GM21515 (cell line): ENCODE data around the gene ABCA7.

Source experiments
- ATAC-seq: cut with Tn5 transposase; IDR thresholded peaks from one replicate; pipeline ENCODE4 v1.9.1; 2021; ENCODE audit not compliant: unreplicated experiment

Gene ABCA7

DNA sequence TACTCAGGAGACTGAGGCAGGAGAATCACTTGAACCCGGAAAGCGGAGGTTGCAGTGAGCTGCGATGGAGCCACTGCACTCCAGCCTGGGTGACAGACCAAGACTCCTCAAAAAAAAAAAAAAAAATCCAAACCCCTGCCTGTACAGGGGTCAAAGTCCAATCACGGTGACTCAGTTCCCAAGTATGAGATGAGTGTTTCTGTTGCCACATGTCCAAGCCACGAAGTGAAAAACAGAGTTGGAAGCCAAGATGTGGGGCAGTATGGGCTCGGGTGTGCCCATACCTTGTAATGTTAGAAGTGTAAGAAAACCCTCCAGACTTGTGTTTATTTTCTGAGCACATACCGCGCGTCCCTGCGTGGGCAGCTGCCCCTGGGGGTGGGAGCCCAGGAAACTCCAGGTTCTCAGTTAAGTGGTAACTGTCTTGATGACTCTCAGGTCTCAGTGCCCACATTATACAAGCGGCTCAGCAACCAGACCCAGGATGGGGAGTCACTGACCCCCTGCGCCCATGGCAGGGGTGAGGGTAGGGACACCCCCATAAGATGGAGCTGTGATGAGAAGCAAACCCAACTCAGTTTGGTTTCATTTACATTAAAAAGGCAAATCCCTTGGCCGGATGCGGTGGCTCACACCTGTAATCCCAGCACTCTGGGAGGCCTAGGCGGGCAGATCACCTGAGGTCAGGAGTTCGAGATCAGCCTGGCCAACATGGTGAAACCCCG is 62.7 kb downstream of the ABCA7 start:
- no peak for ATAC-seq

DNA sequence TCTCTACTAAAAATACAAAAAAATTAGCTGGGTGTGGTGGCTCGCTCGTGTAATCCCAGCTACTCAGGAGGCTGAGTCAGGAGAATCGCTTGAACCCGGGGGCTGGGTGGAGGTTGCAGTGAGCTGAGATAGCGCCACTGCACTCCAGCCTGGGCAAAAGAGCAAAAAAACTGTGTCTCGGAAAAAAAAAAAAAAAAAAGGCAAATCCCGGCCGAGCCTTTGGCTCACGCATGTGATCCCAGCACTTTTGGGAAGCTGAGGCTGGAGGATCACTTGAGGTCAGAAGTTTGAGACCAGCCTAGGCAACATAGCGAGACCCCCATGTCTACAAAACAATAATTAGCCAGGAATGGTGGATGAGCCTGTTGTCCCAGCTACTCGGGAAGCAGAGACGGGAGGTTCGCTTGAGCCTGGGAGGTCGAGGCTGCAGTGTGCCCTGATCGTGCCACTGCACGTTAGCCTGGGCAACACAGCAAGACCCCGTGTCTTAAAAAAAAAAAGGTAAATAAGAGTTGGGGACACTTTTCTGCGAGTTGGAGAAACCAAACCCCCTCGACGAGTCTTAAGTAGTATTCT is 63.3 kb downstream of the ABCA7 start:
- no peak for ATAC-seq

DNA sequence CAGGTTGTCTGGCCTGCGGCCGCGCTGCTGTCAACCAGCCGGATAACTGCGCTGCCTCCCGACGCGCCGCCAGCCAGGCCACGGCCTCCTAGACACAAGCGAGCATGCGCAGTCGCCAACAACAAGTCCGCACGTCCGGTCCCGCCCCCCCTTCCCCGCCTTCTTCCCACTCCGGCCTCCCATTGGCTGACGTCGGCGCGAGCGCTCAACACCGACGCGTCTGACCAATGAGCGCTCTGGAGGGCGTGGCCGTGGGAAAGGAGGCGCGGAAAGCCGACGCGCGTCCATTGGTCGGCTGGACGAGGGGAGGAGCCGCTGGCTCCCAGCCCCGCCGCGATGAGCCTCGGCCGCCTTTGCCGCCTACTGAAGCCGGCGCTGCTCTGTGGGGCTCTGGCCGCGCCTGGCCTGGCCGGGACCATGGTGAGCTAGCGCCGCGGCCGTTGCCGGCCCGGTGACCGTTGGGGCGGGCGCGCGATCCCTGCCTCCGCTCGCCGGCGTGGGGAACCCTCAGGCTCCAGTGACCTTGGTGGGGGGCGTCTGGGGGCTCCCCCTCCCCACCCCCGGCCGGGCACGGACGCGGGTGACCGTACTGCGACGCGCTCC is 63.9 kb downstream of the ABCA7 start, which contains the start of gene GPX4:
Gene GPX4, plus strand, starts transcription at position 287 of the 603 bp plus-strand sequence. Its CDS starts 50 bp downstream, at position 337.
- peak; percentile 49 for ATAC-seq

DNA sequence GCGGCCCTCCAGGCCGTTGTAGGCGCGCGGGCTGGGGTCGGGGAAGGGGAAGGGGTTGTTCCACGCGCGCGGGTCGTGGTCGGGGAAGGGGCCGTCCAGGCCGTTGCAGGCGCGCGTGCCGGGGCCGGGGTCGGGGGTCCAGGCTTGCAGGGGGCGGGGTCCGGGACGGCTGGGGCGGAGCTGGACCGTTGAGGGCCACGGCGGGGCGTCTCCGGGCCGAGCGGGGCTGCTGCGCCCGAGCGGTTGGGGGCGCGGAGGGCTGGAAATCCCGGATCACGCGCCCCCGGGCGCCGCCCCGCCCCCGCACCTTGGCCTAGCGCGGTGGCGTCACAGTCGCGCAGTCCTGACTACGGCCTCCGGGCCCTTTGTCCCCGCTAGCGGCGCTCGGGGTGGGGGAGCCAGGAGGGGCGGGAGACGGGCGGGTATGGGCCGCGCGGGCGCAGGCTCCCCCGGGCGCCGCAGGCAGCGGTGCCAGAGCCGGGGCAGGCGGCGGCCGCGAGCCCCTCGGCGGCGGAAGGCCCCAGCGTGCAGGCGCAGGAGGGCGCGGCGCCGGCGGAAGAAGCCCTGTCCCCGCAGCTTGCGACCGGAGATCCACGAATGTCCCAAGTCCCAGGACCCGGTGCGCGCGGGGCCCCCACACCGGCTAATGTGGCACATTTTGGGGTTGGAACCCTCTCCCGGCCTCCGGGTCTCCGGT is 64.6 kb downstream of the ABCA7 start:
- peak; percentile 24 for ATAC-seq

DNA sequence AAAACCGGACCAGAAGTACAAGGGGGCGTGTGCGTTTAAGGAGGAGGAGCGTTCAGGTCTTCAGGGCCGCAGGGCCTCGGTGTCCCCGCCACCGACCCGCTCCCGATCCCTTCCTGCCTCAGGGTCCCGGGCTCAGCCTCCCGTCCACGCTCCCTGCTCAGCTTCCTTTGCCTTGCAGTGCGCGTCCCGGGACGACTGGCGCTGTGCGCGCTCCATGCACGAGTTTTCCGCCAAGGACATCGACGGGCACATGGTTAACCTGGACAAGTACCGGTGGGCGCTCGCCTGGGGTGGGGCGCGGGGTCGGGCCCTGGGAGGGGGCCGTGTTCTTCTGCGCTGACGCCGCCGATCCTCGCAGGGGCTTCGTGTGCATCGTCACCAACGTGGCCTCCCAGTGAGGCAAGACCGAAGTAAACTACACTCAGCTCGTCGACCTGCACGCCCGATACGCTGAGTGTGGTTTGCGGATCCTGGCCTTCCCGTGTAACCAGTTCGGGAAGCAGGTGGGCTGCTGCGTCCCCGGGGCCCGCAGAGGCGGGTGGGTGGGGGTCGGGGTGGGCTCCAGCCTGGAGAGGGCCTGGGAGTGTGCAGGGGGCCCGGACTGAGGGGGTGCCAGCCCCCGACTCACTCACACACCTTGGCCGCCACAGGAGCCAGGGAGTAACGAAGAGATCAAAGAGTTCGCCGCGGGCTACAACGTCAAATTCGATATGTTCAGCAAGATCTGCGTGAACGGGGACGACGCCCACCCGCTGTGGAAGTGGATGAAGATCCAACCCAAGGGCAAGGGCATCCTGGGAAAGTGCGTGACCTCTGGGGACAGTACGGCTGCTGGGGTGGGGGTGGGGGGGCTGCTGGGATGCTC is 65.3 kb downstream of the ABCA7 start:
- ATAC-seq = no peak

DNA sequence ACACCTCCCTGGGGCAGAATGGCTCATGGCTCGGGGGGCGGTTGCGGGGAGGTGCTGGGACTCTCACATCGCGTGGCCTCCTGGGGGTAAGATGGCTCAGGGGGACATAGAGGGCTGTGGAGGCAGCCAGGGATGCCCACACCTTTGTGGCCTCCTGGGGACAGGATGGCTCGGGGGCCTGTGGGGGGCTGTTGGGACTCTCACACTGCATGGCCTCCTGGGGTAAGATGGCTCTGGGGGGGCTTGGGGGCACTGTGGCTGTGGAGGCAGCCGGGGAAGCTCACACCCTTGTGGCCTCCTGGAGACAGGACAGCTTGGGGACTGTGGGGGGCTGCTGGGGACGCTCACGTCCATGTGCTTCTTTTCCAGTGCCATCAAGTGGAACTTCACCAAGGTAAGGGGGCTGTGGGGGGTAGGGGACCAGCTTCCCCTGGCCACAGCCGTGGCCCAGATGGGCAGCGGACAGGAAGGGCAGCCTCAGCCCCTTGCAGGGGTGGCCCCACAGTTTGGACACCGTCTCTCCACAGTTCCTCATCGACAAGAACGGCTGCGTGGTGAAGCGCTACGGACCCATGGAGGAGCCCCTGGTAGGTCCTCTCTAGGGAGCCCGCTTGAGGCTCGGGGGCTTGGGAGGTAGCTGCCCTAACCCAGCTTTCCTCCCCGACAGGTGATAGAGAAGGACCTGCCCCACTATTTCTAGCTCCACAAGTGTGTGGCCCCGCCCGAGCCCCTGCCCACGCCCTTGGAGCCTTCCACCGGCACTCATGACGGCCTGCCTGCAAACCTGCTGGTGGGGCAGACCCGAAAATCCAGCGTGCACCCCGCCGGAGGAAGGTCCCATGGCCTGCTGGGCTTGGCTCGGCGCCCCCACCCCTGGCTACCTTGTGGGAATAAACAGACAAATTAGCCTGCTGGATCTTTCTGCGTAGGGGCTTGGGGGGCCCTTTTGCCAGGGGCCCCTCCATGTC is 66.2 kb downstream of the ABCA7 start:
- ATAC-seq = no peak

DNA sequence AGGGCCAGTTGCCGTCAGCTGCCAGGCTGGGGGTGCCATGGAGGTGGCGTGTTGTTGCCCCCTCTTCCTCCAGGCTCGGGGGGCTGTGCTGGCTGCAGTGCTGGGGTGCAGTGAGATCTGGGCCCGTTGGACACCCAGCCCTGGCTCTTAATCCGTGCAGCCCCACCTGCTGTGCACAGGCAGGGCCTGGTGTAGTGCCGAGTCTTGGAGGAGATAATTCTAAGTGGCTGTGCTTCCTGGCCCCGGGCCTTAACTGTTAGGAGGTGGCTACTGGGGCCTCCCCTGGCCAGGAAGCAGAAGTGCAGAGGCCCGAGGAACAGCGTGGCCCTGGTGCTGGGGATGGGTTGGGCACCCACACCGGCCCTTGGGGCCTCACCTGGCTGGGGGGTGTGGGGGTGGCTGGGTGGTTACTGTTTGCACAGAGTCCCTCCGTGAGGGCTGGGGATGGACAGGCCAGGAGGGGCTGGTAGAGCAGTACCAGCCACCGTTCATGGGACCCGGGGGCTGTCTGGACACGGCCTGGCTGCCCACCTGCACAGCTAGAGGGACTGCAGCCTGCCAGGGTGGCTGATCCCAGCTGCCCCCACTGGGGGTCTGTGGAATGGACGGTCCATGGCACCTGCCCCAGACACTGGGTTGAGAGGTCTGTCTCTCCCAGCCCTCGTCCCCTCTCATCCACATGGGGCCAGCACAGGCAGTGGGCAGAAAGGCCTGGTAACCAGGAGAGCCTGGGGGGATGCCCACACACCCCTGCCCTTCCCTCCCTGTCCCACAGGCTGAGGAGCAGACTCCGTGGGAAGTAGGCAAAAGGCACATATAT is 67.1 kb downstream of the ABCA7 start:
- ATAC-seq = no peak

DNA sequence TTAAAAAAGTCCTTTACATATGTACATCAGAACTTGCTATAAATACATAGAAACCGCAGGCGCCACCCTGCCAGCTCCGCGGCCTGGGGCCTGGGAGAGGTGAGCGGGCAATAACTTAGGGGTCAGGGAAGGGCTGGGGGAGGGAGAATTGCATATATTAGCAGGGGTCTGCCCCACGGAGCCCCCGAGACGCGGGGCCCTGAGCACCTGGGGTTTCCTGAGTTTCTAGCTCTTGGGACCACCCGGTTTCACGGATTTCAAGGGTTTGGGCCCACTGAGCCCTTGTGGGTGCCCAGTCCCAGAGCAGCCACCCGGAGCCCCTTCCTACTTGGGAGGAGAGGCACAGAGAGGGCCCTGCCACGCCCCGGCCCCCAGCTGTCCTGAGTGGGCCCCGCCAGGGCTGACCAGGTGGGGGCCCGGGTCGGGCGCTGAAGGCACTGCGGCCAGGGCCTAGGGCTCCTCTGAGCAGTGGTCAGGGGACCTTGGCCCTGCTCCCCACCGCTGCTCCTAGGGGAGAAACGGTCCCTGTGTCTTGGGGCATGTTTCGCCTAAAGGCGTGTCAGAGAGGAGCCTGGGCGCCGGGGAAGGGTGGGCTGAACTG is 67.9 kb downstream of the ABCA7 start:
- ATAC-seq = no peak

DNA sequence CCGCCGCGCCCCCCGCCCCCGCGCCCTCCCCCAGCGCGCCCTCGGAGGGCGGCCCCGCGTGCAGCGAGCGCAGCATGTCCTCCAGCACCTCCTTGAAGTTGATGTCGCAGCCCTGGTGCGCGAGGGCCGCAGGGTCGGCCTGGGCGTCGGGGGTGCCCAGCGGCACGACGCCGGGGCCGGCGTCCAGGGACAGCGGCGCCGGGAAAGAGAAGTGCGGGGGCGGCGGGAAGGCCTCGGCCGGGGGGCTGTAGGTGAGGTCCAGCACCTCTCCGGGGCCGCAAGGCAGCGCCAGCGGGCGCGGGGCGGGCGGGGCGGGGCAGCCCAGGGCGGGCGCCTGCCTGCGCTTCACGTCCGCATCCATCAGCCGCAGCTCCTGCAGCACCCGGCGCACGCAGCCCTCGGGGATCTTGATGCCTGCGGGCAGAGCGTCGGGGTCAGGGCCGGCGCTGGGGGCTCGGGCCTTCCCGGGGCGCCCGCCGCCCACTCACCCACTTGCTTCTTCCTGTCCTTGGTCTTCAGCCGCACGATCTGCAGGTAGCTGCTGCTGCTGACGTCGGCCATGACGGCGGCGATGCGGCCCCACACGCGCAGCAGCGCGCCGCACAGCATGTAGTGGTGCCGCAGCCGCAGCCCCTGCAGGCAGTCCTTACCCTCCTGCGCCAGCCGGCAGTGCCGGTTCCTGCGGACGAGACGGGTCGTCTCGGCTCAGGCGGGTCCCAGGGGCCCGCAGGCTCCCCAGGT is 68.6 kb downstream of the ABCA7 start:
- ATAC-seq = no peak

DNA sequence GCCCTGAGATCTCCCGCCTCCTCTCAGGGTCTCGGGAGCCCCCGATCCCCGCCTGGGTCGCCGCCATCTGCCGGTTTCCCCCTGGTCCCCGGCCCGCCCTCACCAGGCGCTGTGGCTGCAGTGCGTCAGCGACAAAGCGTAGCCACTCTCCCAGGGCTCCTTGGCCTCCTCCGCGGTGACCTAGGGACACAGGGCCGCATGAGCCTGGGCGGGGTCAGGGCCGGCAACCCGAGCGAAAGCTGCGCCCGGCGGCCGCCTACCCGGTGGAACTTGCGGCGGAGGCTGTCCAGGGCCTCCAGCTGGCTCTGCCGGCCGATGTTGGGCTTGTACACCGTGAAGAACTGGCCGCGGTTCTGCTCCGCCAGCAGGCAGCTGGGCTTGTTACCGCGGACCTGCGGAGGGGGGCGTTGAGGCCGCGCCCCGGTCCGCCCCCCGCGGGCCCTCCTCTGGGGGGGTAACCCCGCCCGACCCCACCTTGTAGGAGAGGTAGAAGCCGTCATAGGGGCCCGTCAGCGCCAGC is 69.2 kb downstream of the ABCA7 start:
- no peak for ATAC-seq

DNA sequence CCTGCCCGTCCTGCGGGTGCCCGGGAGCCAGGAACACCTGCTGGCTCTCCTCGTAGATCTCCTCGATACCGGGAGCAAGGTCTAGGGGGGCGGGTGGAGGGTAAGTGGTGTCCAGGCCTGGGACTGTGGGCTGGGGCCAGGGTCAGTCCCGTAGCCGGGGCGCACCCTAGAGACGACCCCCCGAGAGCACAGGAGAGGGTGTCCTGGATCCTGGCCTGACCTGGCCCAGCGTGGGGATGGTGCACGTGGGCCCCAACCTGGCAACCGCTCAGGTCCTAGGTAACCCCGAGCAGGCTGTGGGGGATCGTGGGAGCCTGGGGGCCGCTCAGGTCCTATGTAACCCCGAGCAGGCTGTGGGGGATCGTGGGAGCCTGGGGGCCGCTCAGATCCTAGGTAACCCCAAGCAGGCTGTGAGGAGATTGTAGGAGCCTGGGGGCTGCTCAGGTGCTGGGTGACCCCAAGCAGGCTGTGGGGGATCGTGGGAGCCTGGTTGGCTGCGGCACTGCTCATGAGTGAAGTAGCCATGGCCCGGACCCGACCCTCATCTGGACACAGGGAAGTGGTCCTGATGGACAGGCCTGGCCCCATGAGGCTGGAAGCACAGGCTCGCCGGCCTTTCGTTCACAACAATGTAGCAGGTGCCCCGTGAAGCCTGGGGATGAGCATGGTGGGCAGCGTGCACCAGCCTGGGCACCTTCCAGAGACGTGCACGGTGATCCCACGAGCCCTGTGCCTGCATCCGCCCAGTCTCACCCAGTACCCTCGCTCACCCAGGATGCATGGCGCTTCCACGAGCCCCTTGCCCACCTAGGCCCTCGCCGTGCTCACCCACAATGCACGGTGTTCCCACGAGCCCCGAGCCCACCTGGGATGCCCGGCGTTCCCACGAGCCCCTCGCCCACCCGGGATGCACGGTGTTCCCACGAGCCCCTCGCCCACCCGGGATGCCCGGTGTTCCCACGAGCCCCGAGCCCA is 70.1 kb downstream of the ABCA7 start:
- no peak for ATAC-seq

DNA sequence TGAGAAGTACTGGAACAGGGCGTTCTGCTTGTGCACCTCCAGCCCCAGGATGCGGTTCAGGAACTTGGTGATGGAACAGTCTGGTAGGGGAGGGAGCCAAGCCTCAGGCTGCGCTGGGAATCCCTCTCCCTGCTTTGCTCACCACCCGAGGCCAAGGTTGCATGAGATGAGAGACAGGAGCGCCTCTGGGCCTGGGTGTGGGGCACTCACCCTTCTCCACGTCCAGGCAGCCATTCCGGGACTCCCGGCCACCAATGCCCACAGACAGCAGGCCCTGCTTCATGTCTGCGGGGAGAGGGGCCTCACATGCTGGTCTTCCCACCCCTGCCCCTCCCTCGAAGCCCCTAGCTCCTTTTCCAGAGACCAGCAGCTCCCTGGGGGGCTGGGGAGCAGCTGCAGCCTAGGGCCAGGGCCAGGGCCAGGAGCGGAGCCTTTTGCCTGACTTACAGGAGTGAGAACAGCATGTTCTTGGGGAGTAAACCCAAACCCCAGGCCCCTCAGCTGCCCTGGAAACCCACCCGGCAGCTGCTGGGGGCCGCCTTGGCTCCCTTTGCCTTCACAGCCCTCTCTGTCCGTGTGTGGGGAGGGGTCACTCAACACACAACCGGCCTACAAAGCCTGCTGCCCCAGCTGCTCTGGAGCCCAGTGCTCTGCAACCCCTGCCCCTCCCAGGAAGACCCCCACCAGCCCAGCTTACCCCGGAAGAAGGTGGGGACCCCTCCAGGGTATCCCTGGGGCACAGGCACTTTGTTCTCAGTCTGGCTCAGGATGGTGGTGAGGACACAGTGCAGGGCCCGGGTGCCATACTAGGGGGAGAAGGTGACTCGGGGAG is 71.1 kb downstream of the ABCA7 start:
- no peak for ATAC-seq

DNA sequence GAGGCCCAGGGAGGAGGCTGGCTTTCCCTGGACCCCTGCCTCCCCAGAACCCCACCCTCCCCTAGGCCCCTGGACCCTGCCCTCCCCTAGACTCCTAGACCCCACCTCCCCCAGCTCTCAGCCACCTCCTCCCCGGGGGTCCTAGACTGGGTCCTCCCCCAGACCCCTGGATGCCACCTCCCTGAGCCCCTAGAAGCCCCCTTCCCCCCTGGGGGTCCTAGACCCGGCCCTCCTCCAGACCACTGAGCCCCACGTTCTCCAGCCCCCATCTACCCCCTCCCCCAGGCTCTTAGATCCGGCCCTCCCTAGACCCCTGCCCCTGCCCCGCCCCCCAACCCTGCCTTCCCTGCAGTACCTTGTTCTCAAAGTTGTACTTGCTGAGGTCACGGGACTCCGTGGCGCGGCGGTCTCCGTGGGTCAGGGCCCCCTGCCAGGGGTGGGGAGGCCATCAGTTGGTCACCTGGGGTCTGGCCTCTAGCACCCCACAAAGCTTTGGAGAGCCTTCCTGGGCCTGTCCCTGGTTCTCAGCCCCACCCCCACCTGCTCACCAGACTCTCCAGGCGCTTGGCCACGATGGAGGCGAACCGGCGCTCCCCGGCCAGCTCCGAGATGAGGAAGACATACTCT is 71.8 kb downstream of the ABCA7 start:
- no peak for ATAC-seq

DNA sequence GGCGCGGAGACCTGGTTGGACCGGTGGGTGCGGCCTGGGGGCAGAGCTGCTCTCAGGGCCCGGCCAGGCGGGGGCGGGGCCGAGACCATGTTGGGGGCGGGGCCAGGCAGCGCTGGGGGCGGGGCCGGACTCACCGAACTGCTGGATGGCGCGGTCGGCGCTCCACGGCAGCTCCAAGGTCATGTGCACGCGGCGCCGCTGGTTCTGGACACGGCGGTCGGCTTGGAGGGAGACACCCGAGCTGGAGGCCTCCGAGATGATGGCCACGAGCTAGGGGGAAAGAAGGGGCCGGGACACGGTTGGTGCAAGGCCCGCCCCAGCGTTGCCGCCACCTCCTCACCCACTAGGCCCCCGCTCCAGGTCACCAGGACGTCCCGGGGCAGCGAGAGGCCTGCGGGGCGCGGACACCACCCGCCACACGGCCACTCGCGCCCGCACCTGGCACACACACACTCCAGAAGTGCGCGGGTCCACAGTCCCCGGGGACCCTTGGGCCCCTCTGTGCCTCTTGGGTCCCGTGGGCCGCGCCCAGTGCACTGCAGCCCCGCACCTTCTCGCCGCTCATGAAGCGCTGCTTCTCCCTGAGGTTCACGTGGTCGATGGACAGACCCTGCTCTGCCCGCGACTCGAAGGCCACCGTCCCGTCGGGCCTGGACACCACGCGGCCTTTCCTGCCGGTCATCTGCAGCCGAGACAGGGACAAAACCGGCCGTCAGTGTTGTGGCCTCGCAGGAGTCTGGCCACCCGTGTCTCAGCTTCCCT is 72.5 kb downstream of the ABCA7 start:
- no peak for ATAC-seq
